ENCODE measurements around the gene CDK2AP2.

GRCh38 chr11:67514116-67514515, 6.2 kb upstream of the CDK2AP2 start:
- TF ChIP-seq, protein P1, sequence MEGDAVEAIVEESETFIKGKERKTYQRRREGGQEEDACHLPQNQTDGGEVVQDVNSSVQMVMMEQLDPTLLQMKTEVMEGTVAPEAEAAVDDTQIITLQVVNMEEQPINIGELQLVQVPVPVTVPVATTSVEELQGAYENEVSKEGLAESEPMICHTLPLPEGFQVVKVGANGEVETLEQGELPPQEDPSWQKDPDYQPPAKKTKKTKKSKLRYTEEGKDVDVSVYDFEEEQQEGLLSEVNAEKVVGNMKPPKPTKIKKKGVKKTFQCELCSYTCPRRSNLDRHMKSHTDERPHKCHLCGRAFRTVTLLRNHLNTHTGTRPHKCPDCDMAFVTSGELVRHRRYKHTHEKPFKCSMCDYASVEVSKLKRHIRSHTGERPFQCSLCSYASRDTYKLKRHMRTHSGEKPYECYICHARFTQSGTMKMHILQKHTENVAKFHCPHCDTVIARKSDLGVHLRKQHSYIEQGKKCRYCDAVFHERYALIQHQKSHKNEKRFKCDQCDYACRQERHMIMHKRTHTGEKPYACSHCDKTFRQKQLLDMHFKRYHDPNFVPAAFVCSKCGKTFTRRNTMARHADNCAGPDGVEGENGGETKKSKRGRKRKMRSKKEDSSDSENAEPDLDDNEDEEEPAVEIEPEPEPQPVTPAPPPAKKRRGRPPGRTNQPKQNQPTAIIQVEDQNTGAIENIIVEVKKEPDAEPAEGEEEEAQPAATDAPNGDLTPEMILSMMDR (IDR thresholded peaks at IDR 0.05; ENCODE audit: insufficient read depth, low read depth, low read length), result no peak
- no peak for TF ChIP-seq EZH2 (IDR thresholded peaks at IDR 0.05; ENCODE audit: insufficient read depth, low read length)

All from astrocyte (in vitro differentiated cells and primary cell).